ENCODE data around the gene NETO1. TPM values are rescaled to one million over a fixed set of nuclear protein-coding genes. Genes with fewer than 3 reads are reported as not detected.
A peak's percentile ranks its signal among the peaks of the same experiment; 100 is the strongest.

Gene NETO1
- total RNA-seq, 1 experiment from 2014 or later: 5.9 TPM

- H3K4me2 ChIP-seq (ENCODE audit: insufficient read depth, insufficient read length, low read length): no peak overlapping the region
- Mint-ChIP-seq H3K36me3 (ENCODE audit: insufficient read depth in 1 of 3, low read depth in 3 of 3) (no peaks in the 10 kb centered on the region), H3K27me3 (ENCODE audit: low read depth) (no peaks in the 10 kb centered on the region), H3K4me1 (no peaks in the 10 kb centered on the region; a peak in 1 of 4 replicates), H3K4me3 (no peak overlapping the region), H3K9me3 (no peaks in the 10 kb centered on the region), H3K27ac (no peak overlapping the region)
- no peak overlapping the region for H2BK15ac ChIP-seq (ENCODE audit: low read depth, low read length)
- no peaks in the 10 kb centered on the region for H4K20me1 ChIP-seq (ENCODE audit: control insufficient read depth, insufficient read depth, insufficient read length)
- H4K8ac ChIP-seq (replicated peaks; ENCODE audit: insufficient read length, low read depth, low read length): no peak overlapping the region
- H2BK20ac ChIP-seq (ENCODE audit: low read depth, low read length, poor library complexity, severe bottlenecking): no peak overlapping the region
- no peaks in the 10 kb centered on the region for H3K9me3 ChIP-seq (ENCODE audit: control insufficient read depth, low read depth, low read length)
- no peak for TF ChIP-seq CTCF (conservative IDR thresholded peaks at IDR 0.05)
- H3K23me2 ChIP-seq (ENCODE audit: insufficient read length, low read depth, low read length, poor library complexity, severe bottlenecking): no peaks in the 10 kb centered on the region
- no peak overlapping the region for H2BK120ac ChIP-seq (ENCODE audit: low read depth, low read length, poor library complexity, severe bottlenecking)
- H3K27me3 ChIP-seq (ENCODE audit: insufficient read depth, low read length): no peaks in the 10 kb centered on the region
- peak; percentile 67 for DNase-seq
- no peaks in the 10 kb centered on the region for H3K79me2 ChIP-seq (ENCODE audit: insufficient read depth, low read length)
- no peaks in the 10 kb centered on the region for H3K79me1 ChIP-seq (ENCODE audit: insufficient read depth, low read depth, low read length, poor library complexity, severe bottlenecking)
- H3K4me1 ChIP-seq (ENCODE audit: insufficient read depth, low read length): no peaks in the 10 kb centered on the region
- H3K27ac ChIP-seq (ENCODE audit: insufficient read length, low read depth, low read length): no peak overlapping the region
- H2BK12ac ChIP-seq (ENCODE audit: insufficient read length, low read depth, low read length): no peak overlapping the region
- H4K91ac ChIP-seq (ENCODE audit: insufficient read length, low read depth, low read length): no peak overlapping the region
- no peak overlapping the region for H2BK5ac ChIP-seq (ENCODE audit: insufficient read length, low read length)
- no peak overlapping the region for H3K14ac ChIP-seq (ENCODE audit: insufficient read depth, low read length)
- H4K5ac ChIP-seq (ENCODE audit: insufficient read length, low read depth, low read length): no peak overlapping the region
- H2AFZ ChIP-seq (ENCODE audit: low read length): no peak overlapping the region
- H3K23ac ChIP-seq (ENCODE audit: insufficient read length, low read depth, low read length): no peak overlapping the region
- no peak overlapping the region for H3T11ph ChIP-seq (ENCODE audit: low read length)
- H3K4ac ChIP-seq (ENCODE audit: low read depth, low read length): no peak overlapping the region
- no CpG with 5 or more reads among the region's 10 CpGs for WGBS (ENCODE audit: extremely low coverage, insufficient read length, low lambda C conversion rate)
- H3K9ac ChIP-seq (ENCODE audit: extremely low read depth, insufficient read length, low read length): no peak overlapping the region
- no peak overlapping the region for H2AK5ac ChIP-seq (ENCODE audit: insufficient read length, low read length)
- no peak overlapping the region for H3K18ac ChIP-seq (ENCODE audit: insufficient read length, low read depth, low read length)
- H3K56ac ChIP-seq (ENCODE audit: insufficient read length, low read depth, low read length): no peak overlapping the region
Observed at GRCh38 chr18:72830109-72830508, 37.7 kb downstream of the NETO1 start.
